NCI-H345 treated with DMSO at 0.1 percent for 48 hours (cell line): ENCODE results near the gene NHLRC4.
A peak's percentile ranks its signal among the peaks of the same experiment; 100 is the strongest.

Experiments used
- DNase-seq: peaks from one replicate; lab custom pipeline; 2025; ENCODE audit not compliant: unreplicated experiment; lab: John Stamatoyannopoulos, UW

Gene NHLRC4

GRCh38 chr16:582614-583331, 16.0 kb downstream of the NHLRC4 start:
- DNase-seq, result no peak

- no peak for DNase-seq
These were observed 16.6 kb downstream of the NHLRC4 start for GRCh38 chr16:583470-583814.

GRCh38 chr16:583815-584591, 17.2 kb downstream of the NHLRC4 start:
- no peak for DNase-seq

- DNase-seq, result no peak
These were observed 18.5 kb downstream of the NHLRC4 start for GRCh38 chr16:585351-585750.

- no peak for DNase-seq
These were observed 19.3 kb downstream of the NHLRC4 start for GRCh38 chr16:586047-586644.

GRCh38 chr16:586645-587590, 20.1 kb downstream of the NHLRC4 start:
- DNase-seq, result no peak

- DNase-seq, result no peak
These were observed 21.8 kb downstream of the NHLRC4 start for GRCh38 chr16:588639-588888.

- peak; percentile 85 for DNase-seq
These were observed 22.3 kb downstream of the NHLRC4 start for GRCh38 chr16:588889-589657.

- peak; percentile 81 for DNase-seq
These were observed 22.9 kb downstream of the NHLRC4 start, which contains the start of gene RAB40C for GRCh38 chr16:589658-590187. Gene RAB40C, plus strand, starts transcription at chr16:590066. Its CDS starts 226 bp downstream, at chr16:590292.

- DNase-seq, result no peak
These were observed 23.5 kb downstream of the NHLRC4 start for GRCh38 chr16:590188-590814.

GRCh38 chr16:590815-591200, 24.0 kb downstream of the NHLRC4 start:
- DNase-seq, result no peak

- DNase-seq, result no peak
These were observed 24.4 kb downstream of the NHLRC4 start for GRCh38 chr16:591231-591630.

GRCh38 chr16:591892-592517, 25.2 kb downstream of the NHLRC4 start:
- DNase-seq, result no peak

GRCh38 chr16:592518-593306, 25.9 kb downstream of the NHLRC4 start:
- peak; percentile 81 for DNase-seq

GRCh38 chr16:593406-593805, 26.6 kb downstream of the NHLRC4 start:
- peak; percentile 27 for DNase-seq

- DNase-seq, result no peak
These were observed 27.0 kb downstream of the NHLRC4 start for GRCh38 chr16:593807-594206.

- DNase-seq, result no peak
These were observed 28.3 kb downstream of the NHLRC4 start for GRCh38 chr16:595094-595528.

GRCh38 chr16:595942-596735, 29.3 kb downstream of the NHLRC4 start:
- DNase-seq, result no peak
